ENCODE results near the gene XCL1.

GRCh38 chr1:168554603-168555483 is 21.6 kb upstream of the XCL1 start:
- TF ChIP-seq, protein P1, sequence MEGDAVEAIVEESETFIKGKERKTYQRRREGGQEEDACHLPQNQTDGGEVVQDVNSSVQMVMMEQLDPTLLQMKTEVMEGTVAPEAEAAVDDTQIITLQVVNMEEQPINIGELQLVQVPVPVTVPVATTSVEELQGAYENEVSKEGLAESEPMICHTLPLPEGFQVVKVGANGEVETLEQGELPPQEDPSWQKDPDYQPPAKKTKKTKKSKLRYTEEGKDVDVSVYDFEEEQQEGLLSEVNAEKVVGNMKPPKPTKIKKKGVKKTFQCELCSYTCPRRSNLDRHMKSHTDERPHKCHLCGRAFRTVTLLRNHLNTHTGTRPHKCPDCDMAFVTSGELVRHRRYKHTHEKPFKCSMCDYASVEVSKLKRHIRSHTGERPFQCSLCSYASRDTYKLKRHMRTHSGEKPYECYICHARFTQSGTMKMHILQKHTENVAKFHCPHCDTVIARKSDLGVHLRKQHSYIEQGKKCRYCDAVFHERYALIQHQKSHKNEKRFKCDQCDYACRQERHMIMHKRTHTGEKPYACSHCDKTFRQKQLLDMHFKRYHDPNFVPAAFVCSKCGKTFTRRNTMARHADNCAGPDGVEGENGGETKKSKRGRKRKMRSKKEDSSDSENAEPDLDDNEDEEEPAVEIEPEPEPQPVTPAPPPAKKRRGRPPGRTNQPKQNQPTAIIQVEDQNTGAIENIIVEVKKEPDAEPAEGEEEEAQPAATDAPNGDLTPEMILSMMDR (IDR thresholded peaks at IDR 0.05) = no peak
- no peak for TF ChIP-seq EZH2 (IDR thresholded peaks at IDR 0.05)

Measured in neural progenitor cell (in vitro differentiated cells).